Suprapubic skin (tissue), 4 donors: ENCODE measurements around the gene ARHGAP32. TPM values are rescaled to one million over a fixed set of nuclear protein-coding genes. Genes with fewer than 3 reads are reported as not detected.
"Not testable (repeated sequence)": the region's sequence is repeated elsewhere in the genome, so short reads cannot be mapped to it uniquely, and the experiment has no call there.

ENCODE experiments used
- DNase-seq, 2 donors: peaks; one replicate each; pipeline ENCODE4 v3.0.0-alpha.2; 2019; ENCODE audit warnings: low spot score in 2 of 2
- H3K27ac ChIP-seq: fragments of 200-600 bp; sonication (generic); one replicate; pipeline ENCODE4 v1.5.1; 2019
- H3K27me3 ChIP-seq: fragments of 200-600 bp; sonication (generic); one replicate; pipeline ENCODE4 v1.5.1; 2019
- H3K36me3 ChIP-seq: fragments of 200-600 bp; sonication (generic); one replicate; pipeline ENCODE4 v1.5.1; 2019
- H3K4me1 ChIP-seq: fragments of 200-600 bp; sonication (generic); one replicate; pipeline ENCODE4 v1.5.1; 2019
- H3K4me3 ChIP-seq: fragments of 200-600 bp; sonication (generic); one replicate; pipeline ENCODE4 v1.5.1; 2019; ENCODE audit warnings: mild to moderate bottlenecking
- H3K9me3 ChIP-seq: fragments of 200-600 bp; sonication (generic); one replicate; pipeline ENCODE4 v1.5.1; 2019
- CTCF ChIP-seq, 2 donors: fragments of 200-600 bp in 1 of 2; fragments of 450-650 bp in 1 of 2; sonication (generic) in 1 of 2; IDR thresholded peaks; one replicate each; pipeline ENCODE4 v1.5.1; 2016 to 2019; ENCODE audit warnings: antibody characterized with exemption in 2 of 2, mild to moderate bottlenecking in 1 of 2, moderate library complexity in 1 of 2
- EP300 ChIP-seq: sonication (generic); formaldehyde crosslinking; IDR thresholded peaks from one replicate; pipeline ENCODE4 v1.6.1; 2017; ENCODE audit warnings: antibody characterized with exemption
- POLR2A ChIP-seq, 2 donors: fragments of 450-650 bp; IDR thresholded peaks; one replicate each; pipeline ENCODE4 v1.6.1; 2017; ENCODE audit warnings: antibody characterized with exemption in 2 of 2, mild to moderate bottlenecking in 2 of 2, moderate library complexity in 2 of 2
- POLR2AphosphoS5 ChIP-seq, 3 donors: sonication (generic); formaldehyde crosslinking; IDR thresholded peaks; one replicate each; pipeline ENCODE4 v1.6.1; 2017; ENCODE audit warnings: antibody characterized with exemption in 3 of 3
- WGBS: methylation state at CpG from one replicate; pipeline ENCODE4 v1.1.5; 2018; 5-methylcytosine and 5-hydroxymethylcytosine counted together
- total RNA-seq, 4 donors: library from RNA; depleted of rRNA; stranded (reverse); fragments of >200 nt; gene quantifications; one replicate each; pipeline ENCODE4 v1.1.0, GENCODE V29; 2016

Gene ARHGAP32
- total RNA-seq, 4 donors from 2014 or later = 49.5 to 93.4 (median 62.1) TPM

- H3K27ac ChIP-seq = peak overlapping the region; percentile 36
Measured at GRCh38 chr11:129189646-129190045, 2.5 kb downstream of the ARHGAP32 start.

GRCh38 chr11:129185082-129185481 lies 7.0 kb downstream of the ARHGAP32 start:
- WGBS = 74% methylated on average over 2 of the region's 2 CpGs
- H3K4me3 ChIP-seq, DNase-seq: not testable (repeated sequence)

More at GRCh38 chr11:129189646-129190045, 2.5 kb downstream of the ARHGAP32 start:
- Histone ChIP-seq H3K36me3 (no peaks in the 10 kb centered on the region), H3K4me1 (peaks cover 36% of the 10 kb centered on the region), H3K27me3 (no peaks in the 10 kb centered on the region), H3K9me3 (no peaks in the 10 kb centered on the region), H3K4me3 (no peak overlapping the region)
- WGBS = 93% methylated on average over 1 of the region's 1 CpG
- TF ChIP-seq EP300 (no peak), POLR2A (IDR thresholded peaks at IDR 0.05) (no peak), CTCF (IDR thresholded peaks at IDR 0.05) (no peak), POLR2AphosphoS5 (IDR thresholded peaks at IDR 0.05) (no peak)
- no peak for DNase-seq

GRCh38 chr11:129184581-129184980 lies 7.5 kb downstream of the ARHGAP32 start:
- DNase-seq = no peak
- no peak overlapping the region for H3K27ac ChIP-seq

More at GRCh38 chr11:129185082-129185481, 7.0 kb downstream of the ARHGAP32 start:
- not testable (repeated sequence) for H3K27me3 ChIP-seq, H3K4me1 ChIP-seq, H3K36me3 ChIP-seq, H3K27ac ChIP-seq, H3K9me3 ChIP-seq

GRCh38 chr11:129167315-129167714 lies 24.8 kb downstream of the ARHGAP32 start:
- no peaks in the 10 kb centered on the region for H3K9me3 ChIP-seq
- H3K36me3 ChIP-seq = peaks cover under 1% of the 10 kb centered on the region
- TF ChIP-seq EP300 (no peak), CTCF (IDR thresholded peaks at IDR 0.05) (no peak), POLR2A (IDR thresholded peaks at IDR 0.05) (no peak), POLR2AphosphoS5 (IDR thresholded peaks at IDR 0.05) (no peak)
- 66% methylated on average over 1 of the region's 1 CpG for WGBS
- no peaks in the 10 kb centered on the region for H3K27me3 ChIP-seq
- H3K4me1 ChIP-seq = no peaks in the 10 kb centered on the region
- no peak overlapping the region for H3K4me3 ChIP-seq
- no peak overlapping the region for H3K27ac ChIP-seq
- DNase-seq = no peak

More at GRCh38 chr11:129184581-129184980, 7.5 kb downstream of the ARHGAP32 start:
- peaks cover 3% of the 10 kb centered on the region for H3K4me1 ChIP-seq
- no peak for TF ChIP-seq POLR2A (IDR thresholded peaks at IDR 0.05)
- TF ChIP-seq CTCF (IDR thresholded peaks at IDR 0.05) = no peak
- TF ChIP-seq EP300 = no peak
- TF ChIP-seq POLR2AphosphoS5 (IDR thresholded peaks at IDR 0.05) = no peak
- no peaks in the 10 kb centered on the region for H3K36me3 ChIP-seq
- H3K27me3 ChIP-seq = no peaks in the 10 kb centered on the region
- H3K4me3 ChIP-seq = no peak overlapping the region
- 82% methylated on average over 2 of the region's 2 CpGs for WGBS
- no peaks in the 10 kb centered on the region for H3K9me3 ChIP-seq

GRCh38 chr11:129163714-129164164 lies 28.4 kb downstream of the ARHGAP32 start:
- H3K27me3 ChIP-seq = no peaks in the 10 kb centered on the region
- H3K9me3 ChIP-seq = no peaks in the 10 kb centered on the region
- no peaks in the 10 kb centered on the region for H3K4me1 ChIP-seq
- no peak overlapping the region for H3K27ac ChIP-seq
- peaks cover 5% of the 10 kb centered on the region for H3K36me3 ChIP-seq
- DNase-seq = no peak
- WGBS = 79% methylated on average over 3 of the region's 3 CpGs
- TF ChIP-seq EP300 = no peak
- no peak for TF ChIP-seq POLR2A (IDR thresholded peaks at IDR 0.05)
- TF ChIP-seq POLR2AphosphoS5 (IDR thresholded peaks at IDR 0.05) = no peak
- no peak for TF ChIP-seq CTCF (IDR thresholded peaks at IDR 0.05)
- H3K4me3 ChIP-seq = no peak overlapping the region

- not testable (repeated sequence) for DNase-seq, H3K27ac ChIP-seq, H3K27me3 ChIP-seq, H3K4me1 ChIP-seq, H3K4me3 ChIP-seq, H3K36me3 ChIP-seq
- peaks cover 12% of the 10 kb centered on the region for H3K9me3 ChIP-seq
- 51% methylated on average over 3 of the region's 3 CpGs for WGBS
Measured at GRCh38 chr11:129157080-129157479, 35.0 kb downstream of the ARHGAP32 start.
